SK-N-SH treated with all-trans-retinoic acid at 6 μM for 48 hours (cell line): ENCODE results near the gene PCF11.

Source experiments
- ATAC-seq: fragments of 200-7000 bp; cut with Tn5 transposase; 3 replicates; pipeline ENCODE4 v1.9.1; 2020; ENCODE audit warnings: mild to moderate bottlenecking, moderate library complexity
- ARNTL ChIP-seq: fragments of 450-650 bp; formaldehyde crosslinking; IDR thresholded peaks from 2 replicates; pipeline ENCODE4 v1.5.0; 2020; ENCODE audit warnings: low read depth, mild to moderate bottlenecking, moderate library complexity, borderline replicate concordance
- CREB5 ChIP-seq: fragments of 250-450 bp; sonication (Bioruptor Pico); IDR thresholded peaks from 2 replicates; pipeline ENCODE4 v1.5.1; 2020; ENCODE audit warnings: low read depth, mild to moderate bottlenecking, moderate library complexity
- CSDC2 ChIP-seq: fragments of 250-450 bp; sonication (Bioruptor Pico); IDR thresholded peaks from 2 replicates; pipeline ENCODE4 v1.5.0; 2020; ENCODE audit warnings: mild to moderate bottlenecking, moderate library complexity
- CSRNP3 ChIP-seq: fragments of 250-450 bp; sonication (Bioruptor Pico); IDR thresholded peaks from 2 replicates; pipeline ENCODE4 v1.5.1; 2021; ENCODE audit warnings: mild to moderate bottlenecking, moderate library complexity
- GLIS3 ChIP-seq: fragments of 250-450 bp; sonication (Bioruptor Pico); IDR thresholded peaks from 2 replicates; pipeline ENCODE4 v1.5.0; 2020; ENCODE audit warnings: mild to moderate bottlenecking, moderate library complexity
- OSR1 ChIP-seq: fragments of 250-450 bp; sonication (Bioruptor Pico); IDR thresholded peaks from 2 replicates; pipeline ENCODE4 v1.8.0; 2022; ENCODE audit warnings: moderate library complexity, mild to moderate bottlenecking, inconsistent platforms
- PATZ1 ChIP-seq: fragments of 250-450 bp; sonication (Bioruptor Pico); IDR thresholded peaks from 2 replicates; pipeline ENCODE4 v1.8.0; 2020; ENCODE audit warnings: mild to moderate bottlenecking, moderate library complexity, borderline replicate concordance
- PPARA ChIP-seq: fragments of 250-450 bp; sonication (Bioruptor Pico); IDR thresholded peaks from 2 replicates; pipeline ENCODE4 v1.5.0; 2020; ENCODE audit warnings: mild to moderate bottlenecking, borderline replicate concordance
- RARB ChIP-seq: fragments of 250-450 bp; sonication (Bioruptor Pico); IDR thresholded peaks from 2 replicates; pipeline ENCODE4 v1.8.0; 2021; ENCODE audit warnings: mild to moderate bottlenecking, moderate library complexity
- SNAI2 ChIP-seq: fragments of 250-450 bp; sonication (Bioruptor Pico); IDR thresholded peaks from 2 replicates; pipeline ENCODE4 v1.5.0; 2020; ENCODE audit warnings: mild to moderate bottlenecking, moderate library complexity
- TCF4 ChIP-seq: fragments of 250-450 bp; sonication (Bioruptor Pico); IDR thresholded peaks from 2 replicates; pipeline ENCODE4 v1.8.0; 2021; ENCODE audit warnings: mild to moderate bottlenecking, moderate library complexity, borderline replicate concordance
- TOX ChIP-seq: fragments of 250-450 bp; sonication (Bioruptor Pico); IDR thresholded peaks from 2 replicates; pipeline ENCODE4 v1.8.0; 2021; ENCODE audit warnings: mild to moderate bottlenecking, moderate library complexity, borderline replicate concordance
- TSHZ2 ChIP-seq: fragments of 250-450 bp; sonication (Bioruptor Pico); IDR thresholded peaks from 2 replicates; pipeline ENCODE4 v1.5.0; 2020; ENCODE audit warnings: mild to moderate bottlenecking, moderate library complexity
- ZFP3 ChIP-seq: fragments of 250-450 bp; sonication (Bioruptor Pico); IDR thresholded peaks from 2 replicates; pipeline ENCODE4 v1.5.0; 2020; ENCODE audit warnings: mild to moderate bottlenecking, moderate library complexity
- ZFP30 ChIP-seq: fragments of 450-650 bp; formaldehyde crosslinking; IDR thresholded peaks from 2 replicates; pipeline ENCODE4 v1.5.0; 2022; ENCODE audit warnings: mild to moderate bottlenecking, moderate library complexity
- ZNF70 ChIP-seq: fragments of 450-650 bp; formaldehyde crosslinking; IDR thresholded peaks from 2 replicates; pipeline ENCODE4 v1.5.0; 2020; ENCODE audit warnings: mild to moderate bottlenecking, moderate library complexity
- ZNF8 ChIP-seq: fragments of 450-650 bp; formaldehyde crosslinking; IDR thresholded peaks from 2 replicates; pipeline ENCODE4 v1.5.0; 2020; ENCODE audit warnings: mild to moderate bottlenecking, moderate library complexity

PCF11 gene

GRCh38 chr11:83156144-83156995, 561 bp upstream of the PCF11 start:
- ATAC-seq: peak; percentile 93
- no peak for TF ChIP-seq PATZ1 (CRISPR knock-in tag)
- TF ChIP-seq RARB (CRISPR knock-in tag): no peak
- no peak for TF ChIP-seq ARNTL (CRISPR knock-in tag)
- TF ChIP-seq TCF4 (CRISPR knock-in tag): no peak
- TF ChIP-seq SNAI2 (CRISPR knock-in tag): no peak
- TF ChIP-seq CREB5 (CRISPR knock-in tag): no peak
- no peak for TF ChIP-seq ZNF8
- TF ChIP-seq CSDC2 (CRISPR knock-in tag): no peak
- TF ChIP-seq TOX (CRISPR knock-in tag): no peak
- 0 out of 2 replicates have a peak, but pooled peaks have one; percentile 26 for TF ChIP-seq ZFP3
- 0 out of 2 replicates have a peak, but pooled peaks have one; percentile 24 for TF ChIP-seq ZNF70 (CRISPR knock-in tag)
- no peak; the same call in 1 of the 2 replicates for TF ChIP-seq TSHZ2 (CRISPR knock-in tag)

GRCh38 chr11:83157594-83158356, 844 bp downstream of the PCF11 start:
- TF ChIP-seq OSR1 (CRISPR knock-in tag): no peak
- no peak for TF ChIP-seq GLIS3 (CRISPR knock-in tag)
- TF ChIP-seq TOX (CRISPR knock-in tag): no peak
- TF ChIP-seq ZNF70 (CRISPR knock-in tag): 0 out of 2 replicates have a peak, but pooled peaks have one; percentile 30
- no peak for TF ChIP-seq ZFP30 (CRISPR knock-in tag)
- peak; percentile 23; the same call in 1 of the 2 replicates for TF ChIP-seq PATZ1 (CRISPR knock-in tag)
- TF ChIP-seq, all 23 proteins: peak for 2
- peak; percentile 27 for ATAC-seq

GRCh38 chr11:83158357-83158786, 1.4 kb downstream of the PCF11 start:
- no peak for ATAC-seq
- no peak for TF ChIP-seq CREB5 (CRISPR knock-in tag)
- no peak for TF ChIP-seq GLIS3 (CRISPR knock-in tag)
- no peak for TF ChIP-seq PATZ1 (CRISPR knock-in tag)
- TF ChIP-seq ARNTL (CRISPR knock-in tag): no peak
- no peak for TF ChIP-seq TOX (CRISPR knock-in tag)
- TF ChIP-seq CSRNP3 (CRISPR knock-in tag): no peak
- no peak for TF ChIP-seq TSHZ2 (CRISPR knock-in tag)
- no peak for TF ChIP-seq OSR1 (CRISPR knock-in tag)
- TF ChIP-seq PPARA (CRISPR knock-in tag): no peak
